HG02571 (cell line): ENCODE results near the gene CTBP1.

Experiments used
- ATAC-seq: cut with Tn5 transposase; IDR thresholded peaks from one replicate; pipeline ENCODE4 v1.9.1; 2021; ENCODE audit warnings: mild to moderate bottlenecking, moderate library complexity; ENCODE audit not compliant: unreplicated experiment

The CTBP1 gene

GRCh38 chr4:1177274-1178141 is 71.4 kb downstream of the CTBP1 start:
- ATAC-seq, result no peak

- no peak for ATAC-seq
These were observed 72.3 kb downstream of the CTBP1 start for GRCh38 chr4:1176398-1177273.

- ATAC-seq, result no peak
These were observed 73.2 kb downstream of the CTBP1 start for GRCh38 chr4:1175635-1176229.

GRCh38 chr4:1174941-1175634 is 73.8 kb downstream of the CTBP1 start:
- ATAC-seq, result no peak

- ATAC-seq, result no peak
These were observed 75.8 kb downstream of the CTBP1 start for GRCh38 chr4:1172971-1173757.

GRCh38 chr4:1172228-1172851 is 76.6 kb downstream of the CTBP1 start, which contains the start of gene SPON2:
Gene SPON2, minus strand, starts transcription at chr4:1172583.
- ATAC-seq, result no peak

GRCh38 chr4:1171311-1172227 is 77.4 kb downstream of the CTBP1 start:
- no peak for ATAC-seq

- ATAC-seq, result no peak
These were observed 78.0 kb downstream of the CTBP1 start for GRCh38 chr4:1170976-1171310.

GRCh38 chr4:1170156-1170975 is 78.6 kb downstream of the CTBP1 start:
- no peak for ATAC-seq

- no peak for ATAC-seq
These were observed 79.2 kb downstream of the CTBP1 start for GRCh38 chr4:1169691-1170096.

GRCh38 chr4:1169171-1169671 is 79.7 kb downstream of the CTBP1 start:
- ATAC-seq, result no peak

- no peak for ATAC-seq
These were observed 80.5 kb downstream of the CTBP1 start for GRCh38 chr4:1168191-1169101.

- ATAC-seq, result peak; percentile 88
These were observed 81.5 kb downstream of the CTBP1 start for GRCh38 chr4:1167244-1167949.

GRCh38 chr4:1166509-1167243 is 82.3 kb downstream of the CTBP1 start:
- ATAC-seq, result no peak

- ATAC-seq, result no peak
These were observed 83.9 kb downstream of the CTBP1 start for GRCh38 chr4:1164956-1165545.
